ENCODE data around the gene TOPAZ1.

DNA sequence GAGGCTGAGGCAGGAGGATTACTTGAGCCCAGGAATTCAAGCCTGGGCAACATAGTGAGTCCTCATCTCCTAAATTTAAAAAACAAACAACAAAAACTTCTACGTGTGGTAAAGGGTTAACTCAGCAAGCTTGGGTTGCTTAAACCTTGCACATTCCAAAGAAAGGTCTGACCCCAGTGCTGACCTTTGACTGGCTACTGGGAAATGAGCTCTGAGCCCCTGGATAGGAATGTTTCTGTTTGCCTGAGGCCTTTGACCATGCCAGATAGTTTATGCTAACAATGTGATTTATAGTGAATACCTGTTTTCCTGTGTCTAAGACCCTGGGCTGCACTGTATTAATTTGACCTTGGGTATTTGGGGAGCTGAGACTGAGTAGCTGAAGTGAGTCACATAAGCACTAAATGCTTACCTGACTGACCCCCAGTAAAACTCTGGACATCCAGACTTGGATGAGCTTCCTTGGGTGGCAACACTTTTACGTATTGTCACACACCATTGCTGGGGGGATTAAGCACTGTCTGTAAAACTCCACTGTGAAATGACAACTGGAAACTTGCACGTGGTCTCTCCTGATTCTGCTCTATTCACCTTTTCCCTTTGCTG lies 117.6 kb downstream of the TOPAZ1 start:
- TF ChIP-seq, protein P1, sequence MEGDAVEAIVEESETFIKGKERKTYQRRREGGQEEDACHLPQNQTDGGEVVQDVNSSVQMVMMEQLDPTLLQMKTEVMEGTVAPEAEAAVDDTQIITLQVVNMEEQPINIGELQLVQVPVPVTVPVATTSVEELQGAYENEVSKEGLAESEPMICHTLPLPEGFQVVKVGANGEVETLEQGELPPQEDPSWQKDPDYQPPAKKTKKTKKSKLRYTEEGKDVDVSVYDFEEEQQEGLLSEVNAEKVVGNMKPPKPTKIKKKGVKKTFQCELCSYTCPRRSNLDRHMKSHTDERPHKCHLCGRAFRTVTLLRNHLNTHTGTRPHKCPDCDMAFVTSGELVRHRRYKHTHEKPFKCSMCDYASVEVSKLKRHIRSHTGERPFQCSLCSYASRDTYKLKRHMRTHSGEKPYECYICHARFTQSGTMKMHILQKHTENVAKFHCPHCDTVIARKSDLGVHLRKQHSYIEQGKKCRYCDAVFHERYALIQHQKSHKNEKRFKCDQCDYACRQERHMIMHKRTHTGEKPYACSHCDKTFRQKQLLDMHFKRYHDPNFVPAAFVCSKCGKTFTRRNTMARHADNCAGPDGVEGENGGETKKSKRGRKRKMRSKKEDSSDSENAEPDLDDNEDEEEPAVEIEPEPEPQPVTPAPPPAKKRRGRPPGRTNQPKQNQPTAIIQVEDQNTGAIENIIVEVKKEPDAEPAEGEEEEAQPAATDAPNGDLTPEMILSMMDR (IDR thresholded peaks at IDR 0.05; ENCODE audit: insufficient read depth, low read length, poor library complexity, severe bottlenecking), result no peak
- TF ChIP-seq EZH2phosphoT487 (conservative IDR thresholded peaks at IDR 0.05; ENCODE audit: low read length), result no peak

Data from SU-DHL-6 (cell line).